SKM-1 (cell line): ENCODE data around the gene HOMER3.
A peak's percentile ranks its signal among the peaks of the same experiment; 100 is the strongest.

ENCODE experiments used
- DNase-seq: peaks from one replicate; lab custom pipeline; 2025; ENCODE audit not compliant: unreplicated experiment; lab: John Stamatoyannopoulos, UW

Gene HOMER3

GRCh38 chr19:18940769-18941627, at the start of gene HOMER3:
TSS of gene HOMER3 (minus strand) at chr19:18941217. CDS start at chr19:18938982, 2,235 bp downstream.
- DNase-seq, result peak; percentile 29

GRCh38 chr19:18990128-18990708, 49.2 kb upstream of the HOMER3 start:
- DNase-seq, result no peak

- no peak for DNase-seq
Observed at GRCh38 chr19:18989316-18989715, 48.3 kb upstream of the HOMER3 start.

GRCh38 chr19:18987456-18987855, 46.4 kb upstream of the HOMER3 start:
- no peak for DNase-seq

- DNase-seq, result peak; percentile 74
Observed at GRCh38 chr19:18985257-18985656, 44.2 kb upstream of the HOMER3 start.

GRCh38 chr19:18984251-18984650, 43.2 kb upstream of the HOMER3 start:
- no peak for DNase-seq

GRCh38 chr19:18982669-18983068, 41.7 kb upstream of the HOMER3 start:
- DNase-seq, result no peak

GRCh38 chr19:18980432-18981020, 39.5 kb upstream of the HOMER3 start:
- no peak for DNase-seq

GRCh38 chr19:18978616-18979015, 37.6 kb upstream of the HOMER3 start:
- DNase-seq, result no peak

GRCh38 chr19:18975869-18976268, 34.9 kb upstream of the HOMER3 start:
- DNase-seq, result no peak

- DNase-seq, result no peak
Observed at GRCh38 chr19:18975011-18975410, 34.0 kb upstream of the HOMER3 start.

- DNase-seq, result no peak
Observed at GRCh38 chr19:18972851-18973250, 31.8 kb upstream of the HOMER3 start.

GRCh38 chr19:18972301-18972811, 31.3 kb upstream of the HOMER3 start:
- peak; percentile 61 for DNase-seq

GRCh38 chr19:18969931-18970659, 29.1 kb upstream of the HOMER3 start:
- no peak for DNase-seq

GRCh38 chr19:18967358-18968146, 26.5 kb upstream of the HOMER3 start:
- peak; percentile 67 for DNase-seq

- DNase-seq, result no peak
Observed at GRCh38 chr19:18966307-18966706, 25.3 kb upstream of the HOMER3 start.

- no peak for DNase-seq
Observed at GRCh38 chr19:18964121-18964520, 23.1 kb upstream of the HOMER3 start.

- DNase-seq, result no peak
Observed at GRCh38 chr19:18961767-18962620, 21.0 kb upstream of the HOMER3 start.

GRCh38 chr19:18960370-18960769, 19.4 kb upstream of the HOMER3 start:
- DNase-seq, result no peak
